Spinal cord (tissue), 10 donors: Measurements from ENCODE around the gene ZFAND6. TPM values are rescaled to one million over a fixed set of nuclear protein-coding genes. Genes with fewer than 3 reads are reported as not detected.
"Not testable (repeated sequence)": the region's sequence is repeated elsewhere in the genome, so short reads cannot be mapped to it uniquely, and the experiment has no call there.

Source experiments
- DNase-seq, 6 donors: peaks; one replicate each; pipeline versions ENCODE4 v3.0.0 to v3.0.0-alpha.2; 2013 to 2015; ENCODE audit warnings: low spot score in 6 of 6, low read depth in 4 of 6
- H3K27ac ChIP-seq: one replicate; pipeline ENCODE4 v1.5.1; 2013; ENCODE audit warnings: low read depth, low read length, control low read depth
- H3K27me3 ChIP-seq: one replicate; pipeline ENCODE4 v1.6.1; 2013; ENCODE audit warnings: low read length; ENCODE audit not compliant: control insufficient read depth, insufficient read depth
- H3K36me3 ChIP-seq: one replicate; pipeline ENCODE4 v1.6.1; 2013; ENCODE audit warnings: low read length; ENCODE audit not compliant: control insufficient read depth, insufficient read depth
- H3K4me1 ChIP-seq: one replicate; pipeline ENCODE4 v1.6.1; 2013; ENCODE audit warnings: low read length; ENCODE audit not compliant: control insufficient read depth, insufficient read depth
- H3K4me3 ChIP-seq: one replicate; pipeline ENCODE4 v1.5.1; 2013; ENCODE audit warnings: low read depth, low read length, control low read depth
- H3K9me3 ChIP-seq: one replicate; pipeline ENCODE4 v1.6.1; 2013; ENCODE audit warnings: low read length; ENCODE audit not compliant: control insufficient read depth, insufficient read depth
- WGBS: methylation state at CpG from one replicate; pipeline ENCODE4 v1.1.5; 2013; ENCODE audit warnings: missing lambda C conversion rate; ENCODE audit not compliant: insufficient coverage; 5-methylcytosine and 5-hydroxymethylcytosine counted together
- polyA plus RNA-seq, 2 donors: library from polyadenylated mRNA; unstranded; fragments of 120-200 nt; gene quantifications; one replicate each; pipeline ENCODE4 v1.2.1, GENCODE V29; 2013; ENCODE audit not compliant: insufficient read length in 2 of 2
- total RNA-seq, 2 donors: library from RNA; depleted of rRNA in 1 of 2; stranded (reverse); fragments of 120-200 nt in 1 of 2; fragments of >200 nt in 1 of 2; gene quantifications; one replicate each; pipeline versions ENCODE4 v1.2.3 to v1.2.4, GENCODE V29; 2013 to 2014
- donor health status: healthy.

ZFAND6 gene
- total and polyA plus RNA-seq, 4 donors, result 102 to 196 (median 128) TPM

GRCh38 chr15:80017139-80017538, 42.3 kb upstream of the ZFAND6 start:
- H3K4me3 ChIP-seq, H3K4me1 ChIP-seq, H3K9me3 ChIP-seq, DNase-seq, H3K36me3 ChIP-seq, H3K27ac ChIP-seq, H3K27me3 ChIP-seq: not testable (repeated sequence)
- WGBS, result 82% methylated on average over 3 of the region's 8 CpGs

GRCh38 chr15:80019168-80019745, 40.2 kb upstream of the ZFAND6 start:
- no peak overlapping the region for H3K27ac ChIP-seq
- H3K4me3 ChIP-seq, result no peak overlapping the region
- H3K36me3 ChIP-seq, result no peaks in the 10 kb centered on the region
- no peaks in the 10 kb centered on the region for H3K27me3 ChIP-seq
- WGBS, result 92% methylated on average over 6 of the region's 8 CpGs
- no peaks in the 10 kb centered on the region for H3K4me1 ChIP-seq
- DNase-seq, result no peak
- H3K9me3 ChIP-seq, result no peaks in the 10 kb centered on the region

DNA sequence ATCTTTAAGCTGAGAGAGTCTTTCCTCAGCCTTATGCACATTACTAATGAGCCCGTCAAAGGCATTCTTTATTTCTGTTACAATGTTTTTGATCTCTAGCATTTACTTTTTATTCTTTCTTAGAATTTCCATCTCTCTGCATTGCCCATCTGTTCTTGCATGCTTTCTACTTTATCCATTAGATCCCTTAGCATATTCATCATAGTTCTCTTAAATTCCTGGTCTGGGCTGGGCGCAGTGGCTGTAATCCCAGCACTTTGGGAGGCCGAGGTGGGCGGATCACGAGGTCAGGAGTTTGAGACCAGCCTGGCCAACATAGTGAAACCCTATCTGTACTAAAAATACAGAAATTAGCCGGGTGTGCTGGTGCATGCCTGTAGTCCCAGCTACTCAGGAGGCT, 39.3 kb upstream of the ZFAND6 start:
- H3K27me3 ChIP-seq, H3K4me1 ChIP-seq, DNase-seq, H3K36me3 ChIP-seq, H3K9me3 ChIP-seq, H3K27ac ChIP-seq, H3K4me3 ChIP-seq: not testable (repeated sequence)
- 97% methylated on average over 5 of the region's 6 CpGs for WGBS

DNA sequence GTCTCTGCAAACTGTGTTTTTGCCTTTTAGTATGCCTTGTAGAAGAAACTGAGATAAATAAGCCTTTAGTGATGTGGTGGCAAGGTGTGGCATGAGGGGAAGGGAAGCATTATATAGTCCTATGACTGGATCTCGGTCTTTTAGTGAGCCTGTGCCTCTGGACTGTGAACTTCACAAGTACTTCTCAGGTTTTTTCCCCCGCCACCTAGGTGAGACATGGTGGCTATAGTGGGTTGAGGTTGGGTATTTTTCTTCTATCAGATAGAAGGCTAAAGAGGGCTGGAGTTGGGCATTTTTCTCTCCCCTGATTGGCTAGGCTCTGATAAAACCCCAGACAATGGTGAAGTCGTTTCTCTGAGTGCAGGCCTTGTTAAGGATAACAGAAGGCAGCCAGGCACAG, 38.7 kb upstream of the ZFAND6 start:
- Histone ChIP-seq H3K36me3 (no peaks in the 10 kb centered on the region), H3K27ac (no peak overlapping the region), H3K4me3 (no peak overlapping the region), H3K27me3 (no peaks in the 10 kb centered on the region), H3K9me3 (no peaks in the 10 kb centered on the region), H3K4me1 (no peaks in the 10 kb centered on the region)
- DNase-seq, result no peak
- WGBS, result 86% methylated on average over 3 of the region's 3 CpGs

DNA sequence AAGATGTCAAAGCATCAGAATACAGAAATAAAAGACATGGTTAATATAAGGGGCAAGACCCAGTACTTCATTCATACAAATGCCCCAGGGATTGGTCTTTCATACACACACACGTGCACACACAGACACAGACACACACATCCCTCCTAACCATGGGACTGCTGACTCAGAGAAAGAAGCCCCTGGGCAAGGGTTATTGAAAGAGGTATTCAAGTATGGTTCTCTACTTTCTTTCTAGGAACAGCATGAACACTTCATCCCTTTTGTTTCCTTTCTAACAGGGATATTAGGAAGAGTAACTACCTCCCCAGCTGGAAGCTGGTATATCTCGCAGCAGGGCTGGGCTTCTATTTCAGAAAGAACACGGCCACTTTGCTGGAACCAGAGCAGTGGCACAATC, 33.2 kb upstream of the ZFAND6 start:
- Histone ChIP-seq H3K27ac (no peak overlapping the region), H3K27me3 (no peaks in the 10 kb centered on the region), H3K36me3 (no peaks in the 10 kb centered on the region), H3K4me1 (no peaks in the 10 kb centered on the region), H3K9me3 (no peaks in the 10 kb centered on the region), H3K4me3 (no peak overlapping the region)
- no peak for DNase-seq
- 79% methylated on average over 2 of the region's 3 CpGs for WGBS

DNA sequence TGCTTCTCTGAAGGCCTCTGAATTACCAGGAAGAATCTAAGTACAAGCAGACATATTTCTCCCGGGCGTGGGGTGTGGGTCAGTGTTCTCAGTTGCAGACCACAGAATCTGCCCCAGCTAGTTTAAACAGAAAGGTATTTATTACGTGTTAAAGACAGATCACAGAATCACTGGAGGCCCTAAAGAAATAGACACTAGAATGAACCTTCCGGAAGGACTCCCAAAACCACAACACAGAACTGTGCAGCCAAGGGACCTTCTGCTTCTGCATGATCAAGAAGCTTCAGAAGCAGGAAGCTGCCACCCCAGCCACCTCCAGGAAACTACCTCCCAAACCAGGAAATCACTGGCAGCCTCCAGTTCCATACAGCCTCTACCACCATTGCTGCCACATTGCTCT, 32.7 kb upstream of the ZFAND6 start:
- no peak overlapping the region for H3K27ac ChIP-seq
- 92% methylated on average over 2 of the region's 4 CpGs for WGBS

DNA sequence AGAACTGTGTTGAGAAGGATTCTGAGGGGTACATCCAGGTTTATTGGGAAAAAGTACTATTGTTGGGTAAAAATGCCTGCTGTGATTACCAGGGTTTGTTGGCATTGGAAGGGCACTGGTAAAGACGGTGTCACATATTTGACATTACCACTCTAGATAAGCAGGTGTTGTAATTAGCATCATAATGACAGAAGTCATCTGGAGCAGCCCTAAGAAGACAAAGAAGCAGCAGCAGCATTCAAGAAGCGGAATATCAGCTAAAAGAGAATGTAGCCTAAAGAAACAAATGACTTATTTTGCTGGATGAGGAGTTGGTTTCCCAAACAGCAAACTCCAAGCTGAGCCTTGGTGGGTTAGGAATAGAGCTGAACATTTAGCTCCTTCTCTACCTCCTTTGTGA, 30.5 kb upstream of the ZFAND6 start:
- Histone ChIP-seq H3K27ac (no peak overlapping the region), H3K27me3 (no peaks in the 10 kb centered on the region), H3K36me3 (no peaks in the 10 kb centered on the region), H3K4me3 (no peak overlapping the region), H3K9me3 (no peaks in the 10 kb centered on the region), H3K4me1 (peaks cover 20% of the 10 kb centered on the region)
- DNase-seq, result no peak
- WGBS, result 100% methylated on average over 1 of the region's 2 CpGs

More for the DNA sequence above, 32.7 kb upstream of the ZFAND6 start:
- peaks cover 1% of the 10 kb centered on the region for H3K4me1 ChIP-seq
- H3K9me3 ChIP-seq, result no peaks in the 10 kb centered on the region
- H3K27me3 ChIP-seq, result no peaks in the 10 kb centered on the region
- DNase-seq, result no peak
- H3K36me3 ChIP-seq, result no peaks in the 10 kb centered on the region
- no peak overlapping the region for H3K4me3 ChIP-seq

DNA sequence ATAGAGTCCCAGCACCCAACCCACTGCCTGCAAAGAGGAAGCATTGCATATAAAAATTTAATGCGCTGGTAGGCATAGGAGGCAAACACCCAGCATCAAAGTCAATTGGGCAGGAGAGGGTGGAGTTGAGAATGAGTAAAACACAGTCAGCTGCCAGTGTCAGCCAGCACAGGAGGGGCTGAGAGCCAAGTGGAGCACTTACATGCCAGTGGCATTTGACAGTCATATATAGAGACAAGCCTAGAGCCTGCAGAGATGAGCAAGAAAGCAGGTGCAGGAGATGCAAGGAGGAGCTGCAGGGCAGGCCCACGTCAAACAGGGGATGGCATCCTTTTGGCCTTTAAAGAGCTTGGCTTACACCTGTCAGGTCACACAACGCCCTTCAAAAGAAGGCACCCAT, 27.6 kb upstream of the ZFAND6 start:
- Histone ChIP-seq H3K9me3 (no peaks in the 10 kb centered on the region), H3K36me3 (no peaks in the 10 kb centered on the region), H3K27me3 (no peaks in the 10 kb centered on the region), H3K4me1 (peaks cover 26% of the 10 kb centered on the region), H3K4me3 (no peak overlapping the region), H3K27ac (no peak overlapping the region)
- DNase-seq, result peak in 2 of 6 donors; percentile 52 to 56
- whole genome bisulfite sequencing, result 62% methylated on average over 3 of the region's 3 CpGs

DNA sequence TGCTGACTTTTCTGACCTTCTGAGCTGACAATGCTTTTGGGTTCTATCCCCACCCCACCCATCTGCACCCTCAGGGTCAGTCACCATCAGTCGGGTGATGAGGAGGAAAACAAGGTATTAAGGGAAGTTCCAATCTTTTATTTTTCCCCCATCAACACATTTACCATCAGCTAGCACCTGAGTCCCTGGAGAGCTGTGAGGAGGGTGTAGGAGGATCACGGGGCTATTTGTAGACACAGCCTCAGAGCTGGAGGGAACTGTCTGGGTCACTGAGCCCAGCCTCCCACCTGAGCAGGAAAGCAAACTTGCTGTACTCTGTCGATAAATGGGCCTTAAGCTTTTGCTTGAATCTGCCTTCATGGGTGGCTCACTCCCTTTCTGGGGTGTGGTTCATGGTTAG, 24.8 kb upstream of the ZFAND6 start:
- Histone ChIP-seq H3K27me3 (no peaks in the 10 kb centered on the region), H3K36me3 (no peaks in the 10 kb centered on the region), H3K9me3 (no peaks in the 10 kb centered on the region), H3K4me3 (no peak overlapping the region), H3K4me1 (peaks cover 26% of the 10 kb centered on the region), H3K27ac (no peak overlapping the region)
- no peak for DNase-seq
- 100% methylated on average over 1 of the region's 3 CpGs for WGBS

DNA sequence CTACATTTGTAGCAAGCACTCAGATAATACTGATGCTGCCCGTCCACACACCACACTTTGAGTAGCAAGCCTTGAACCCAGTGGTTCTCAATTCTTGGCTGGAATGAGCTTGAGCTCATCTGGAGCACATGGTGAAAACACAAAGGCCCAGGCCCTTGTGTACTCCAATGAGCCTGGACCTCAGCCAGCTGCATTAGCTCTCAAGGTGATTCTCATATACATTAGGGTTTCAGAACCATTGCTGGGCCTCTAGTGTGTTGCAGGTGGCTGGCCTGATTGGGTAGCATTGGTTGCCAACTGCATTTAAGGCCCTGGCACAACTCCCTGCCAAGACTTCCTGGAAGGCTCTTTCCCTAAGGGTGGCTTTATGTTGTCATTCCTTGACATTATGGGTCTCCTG, 23.4 kb upstream of the ZFAND6 start:
- H3K36me3 ChIP-seq, result no peaks in the 10 kb centered on the region
- H3K4me1 ChIP-seq, result peaks cover 26% of the 10 kb centered on the region
- 63% methylated on average over 1 of the region's 1 CpG for WGBS
- no peak overlapping the region for H3K27ac ChIP-seq
- no peaks in the 10 kb centered on the region for H3K9me3 ChIP-seq
- DNase-seq, result peak in 2 of 6 donors; percentile 11 to 57
- H3K27me3 ChIP-seq, result no peaks in the 10 kb centered on the region
- H3K4me3 ChIP-seq, result no peak overlapping the region
